IMR-90 (cell line): Measurements from ENCODE around the gene ZNF827. TPM values are rescaled to one million over a fixed set of nuclear protein-coding genes. Genes with fewer than 3 reads are reported as not detected.

Experiments used
- ATAC-seq: fragments of 200-7000 bp; cut with Tn5 transposase; 2 replicates; pipeline ENCODE4 v1.9.1; 2020; ENCODE audit warnings: low read depth, mild to moderate bottlenecking, moderate library complexity
- BruUV-seq: library from RNA; stranded (reverse); fragments of 400-500 nt; replicated peaks from 2 replicates; lab custom pipeline; 2021; lab: Mats Ljungman, UMichigan
- CTCF ChIA-PET: fragments of 300-600 bp; formaldehyde crosslinking; extraction: SDS; loops from one replicate; lab custom pipeline; 2021; ENCODE audit warnings: antibody characterized with exemption; lab: Yijun Ruan, JAX
- POLR2A ChIA-PET: fragments of 300-600 bp; sonication (Branson Sonifier 250); formaldehyde crosslinking; loops from one replicate; lab custom pipeline; 2022; ENCODE audit warnings: antibody characterized with exemption; ENCODE audit not compliant: unreplicated experiment; lab: Charles Lee
- DNase-seq: peaks from one replicate; pipeline ENCODE4 v3.0.0; 2013
- H2AFZ ChIP-seq: replicated peaks from 2 replicates; pipeline ENCODE3; 2013; ENCODE audit warnings: low read length, mild to moderate bottlenecking; ENCODE audit not compliant: poor library complexity
- H2AK5ac ChIP-seq: 2 replicates; pipeline ENCODE4 v1.6.1; 2013; ENCODE audit warnings: low read depth, low read length, inconsistent platforms
- H2AK9ac ChIP-seq: replicated peaks from 2 replicates; pipeline ENCODE3; 2013; ENCODE audit warnings: mild to moderate bottlenecking, low read depth, low read length, moderate library complexity; ENCODE audit not compliant: poor library complexity
- H2BK120ac ChIP-seq: 2 replicates; pipeline ENCODE4 v1.6.1; 2013; ENCODE audit warnings: low read depth, low read length, inconsistent platforms
- H2BK15ac ChIP-seq: 3 replicates; pipeline ENCODE4 v1.6.1; 2013; ENCODE audit warnings: low read depth, low read length, inconsistent platforms
- H2BK20ac ChIP-seq: 2 replicates; pipeline ENCODE4 v1.6.1; 2013; ENCODE audit warnings: low read depth, mild to moderate bottlenecking, inconsistent platforms, low read length, moderate library complexity
- H2BK5ac ChIP-seq: 2 replicates; pipeline ENCODE4 v1.6.1; 2013; ENCODE audit warnings: mild to moderate bottlenecking, low read depth, low read length, inconsistent platforms; ENCODE audit not compliant: poor library complexity, severe bottlenecking
- H3K14ac ChIP-seq: replicated peaks from 2 replicates; pipeline ENCODE4 v1.6.1; 2013; ENCODE audit warnings: low read depth, low read length, inconsistent platforms
- H3K18ac ChIP-seq: 2 replicates; pipeline ENCODE4 v1.6.1; 2013; ENCODE audit warnings: low read depth, low read length, control low read depth
- H3K23ac ChIP-seq: 2 replicates; pipeline ENCODE4 v1.6.1; 2013; ENCODE audit warnings: low read depth, low read length, inconsistent platforms
- H3K27ac ChIP-seq: 2 replicates; pipeline ENCODE4 v1.5.1; 2013; ENCODE audit warnings: mild to moderate bottlenecking, control low read depth, low read length; ENCODE audit not compliant: insufficient read depth
- H3K27me3 ChIP-seq: 2 replicates; pipeline ENCODE4 v1.6.1; 2013; ENCODE audit warnings: low read length; ENCODE audit not compliant: control insufficient read depth, insufficient read depth
- H3K36me3 ChIP-seq: 2 replicates; pipeline ENCODE4 v1.6.1; 2013; ENCODE audit warnings: low read length, mixed read lengths; ENCODE audit not compliant: control insufficient read depth, insufficient read depth
- H3K4ac ChIP-seq: 2 replicates; pipeline ENCODE4 v1.6.1; 2013; ENCODE audit warnings: low read depth, low read length, inconsistent platforms
- H3K4me1 ChIP-seq: 2 replicates; pipeline ENCODE4 v1.6.1; 2013; ENCODE audit warnings: low read length, mixed read lengths; ENCODE audit not compliant: control insufficient read depth, insufficient read depth
- H3K4me2 ChIP-seq: 2 replicates; pipeline ENCODE4 v1.6.1; 2013; ENCODE audit warnings: low read depth, mild to moderate bottlenecking, control low read depth, low read length, moderate library complexity
- H3K4me3 ChIP-seq: 2 replicates; pipeline ENCODE4 v1.5.1; 2013; ENCODE audit warnings: low read depth, mild to moderate bottlenecking, control low read depth, low read length, moderate library complexity; ENCODE audit not compliant: insufficient read depth
- H3K56ac ChIP-seq: 2 replicates; pipeline ENCODE4 v1.6.1; 2013; ENCODE audit warnings: low read length, inconsistent platforms; ENCODE audit not compliant: insufficient read depth; ENCODE audit errors: extremely low read depth
- H3K79me1 ChIP-seq, 2 experiments: 2 replicates each; pipeline ENCODE4 v1.6.1; 2013; ENCODE audit warnings: low read length in 2 of 2, inconsistent platforms in 1 of 2, low read depth in 1 of 2
- H3K9ac ChIP-seq: 2 replicates; pipeline ENCODE4 v1.6.1; 2013; ENCODE audit warnings: low read depth, low read length, control low read depth
- H3K9me1 ChIP-seq: 2 replicates; pipeline ENCODE4 v1.6.1; 2013; ENCODE audit warnings: low read length, inconsistent platforms; ENCODE audit not compliant: insufficient read depth
- H3K9me3 ChIP-seq: 2 replicates; pipeline ENCODE4 v1.6.1; 2013; ENCODE audit warnings: low read length; ENCODE audit not compliant: control insufficient read depth, insufficient read depth
- H4K20me1 ChIP-seq: 2 replicates; pipeline ENCODE4 v1.6.1; 2013; ENCODE audit warnings: low read length, inconsistent platforms; ENCODE audit not compliant: insufficient read depth
- H4K5ac ChIP-seq: 2 replicates; pipeline ENCODE4 v1.6.1; 2013; ENCODE audit warnings: mild to moderate bottlenecking, low read depth, low read length, control low read depth
- H4K8ac ChIP-seq, 2 experiments: 2 replicates each; pipeline ENCODE4 v1.6.1; 2013; ENCODE audit warnings: low read depth in 2 of 2, low read length in 2 of 2, control low read depth in 1 of 2, inconsistent platforms in 1 of 2
- H4K91ac ChIP-seq: 2 replicates; pipeline ENCODE4 v1.6.1; 2013; ENCODE audit warnings: low read depth, low read length, inconsistent platforms; ENCODE audit not compliant: insufficient read depth
- CEBPB ChIP-seq: IDR thresholded peaks from 2 replicates; pipeline ENCODE4 v1.6.1; 2012; ENCODE audit warnings: low read depth, low read length, improper control_type of control experiment
- WGBS, 2 experiments: methylation state at CpG; one replicate each; pipeline versions ENCODE4 v1.1.5 to v1.1.7; 2013; ENCODE audit warnings: missing lambda C conversion rate in 2 of 2; ENCODE audit not compliant: insufficient read length in 1 of 2; ENCODE audit errors: extremely low coverage in 2 of 2; 5-methylcytosine and 5-hydroxymethylcytosine counted together
- dilution Hi-C: fragments of 300-500 bp; cut with HindIII; formaldehyde crosslinking; loops from one replicate; pipeline ENCODE4 v1.14.3; 2018; ENCODE audit warnings: low sequenced_read_pairs; ENCODE audit not compliant: unreplicated experiment
- in situ Hi-C: fragments of 300-500 bp; cut with MboI; formaldehyde crosslinking; loops from 3 replicates; pipeline ENCODE4 v1.14.3; 2019; ENCODE audit warnings: low sequenced_read_pairs, inconsistent platforms, mixed read lengths
- intact Hi-C: fragments of 100-400 bp; cut with micrococcal nuclease; formaldehyde crosslinking; loops from 2 replicates; pipeline ENCODE4 v1.10.0; 2022
- polyA plus RNA-seq, 3 experiments: library from polyadenylated mRNA; depleted of rRNA; stranded (reverse); fragments of >200 nt; gene quantifications; 2 replicates each; pipeline ENCODE4 v1.2.3, GENCODE V29; 2012; ENCODE audit warnings: low replicate concordance in 1 of 3
- total RNA-seq: library from RNA; depleted of rRNA; stranded (reverse); fragments of >200 nt; gene quantifications from 2 replicates; pipeline ENCODE4 v1.2.3, GENCODE V29; 2012
- TF ChIP-seq, protein P1 (sequence below): fragments of 150-350 bp; IDR thresholded peaks from 2 replicates; pipeline ENCODE4 v1.6.1; 2016; ENCODE audit warnings: low read depth, mild to moderate bottlenecking, low read length, moderate library complexity, borderline replicate concordance

The ZNF827 gene
- total and polyA plus RNA-seq, 2 of the 4 experiments (the other 2 are of a cell fraction), result 6.6 to 31.7 TPM

DNA sequence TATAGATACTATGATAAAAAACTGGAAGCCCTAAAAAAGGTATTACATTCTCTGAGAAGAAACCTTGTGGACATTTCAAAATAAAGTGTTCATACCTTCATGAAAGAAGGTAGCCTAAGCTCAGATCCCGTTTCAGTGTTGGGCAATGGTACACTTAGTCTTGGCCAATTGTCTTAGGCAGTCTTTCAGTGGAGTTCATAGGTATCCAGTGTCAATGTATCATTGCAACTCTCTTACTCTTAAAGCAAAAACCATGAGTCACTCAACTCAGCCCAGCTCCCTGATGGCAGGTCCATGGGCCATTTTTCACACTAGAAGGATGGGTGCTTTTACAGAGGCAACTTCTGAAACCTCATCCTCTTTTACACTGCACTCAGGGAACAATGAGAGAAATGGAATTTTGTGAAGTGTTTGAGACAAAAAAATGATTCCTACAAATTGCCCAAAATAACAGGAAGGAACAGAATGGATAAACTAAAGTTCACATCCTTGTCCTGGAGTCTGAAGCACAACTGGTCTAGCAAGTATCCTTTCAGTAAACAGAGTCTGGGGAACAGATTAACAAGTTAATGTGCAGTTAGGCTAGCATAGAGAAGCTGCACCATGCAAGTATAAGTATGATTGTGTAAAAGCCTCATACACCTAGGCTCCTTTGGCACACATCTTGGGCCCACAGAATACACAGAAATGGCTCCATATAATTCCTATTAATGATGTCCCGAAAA is 7.0 kb upstream of the ZNF827 start:
- Histone ChIP-seq H3K56ac (no peak overlapping the region), H3K36me3 (no peaks in the 10 kb centered on the region), H2BK20ac (no peak overlapping the region), H2BK5ac (no peak overlapping the region), H3K9me3 (no peaks in the 10 kb centered on the region), H3K4me1 (no peaks in the 10 kb centered on the region), H3K18ac (no peak overlapping the region), H4K20me1 (no peaks in the 10 kb centered on the region), H4K91ac (no peak overlapping the region), H4K8ac (no peak overlapping the region), H3K9me1 (no peaks in the 10 kb centered on the region), H3K27ac (no peak overlapping the region), H2BK120ac (no peak overlapping the region), H2AK5ac (no peak overlapping the region), H3K4me3 (no peak overlapping the region), H3K27me3 (peaks cover 4% of the 10 kb centered on the region; the same call in 1 of the 2 replicates), H2AFZ (no peak overlapping the region), H3K4me2 (no peak overlapping the region), H4K5ac (no peak overlapping the region), H3K23ac (no peak overlapping the region), H3K9ac (no peak overlapping the region), H2AK9ac (no peak overlapping the region), H3K4ac (no peak overlapping the region), H3K79me1 (no peaks in the 10 kb centered on the region), H2BK15ac (no peak overlapping the region), H3K14ac (no peak overlapping the region)
- dilution Hi-C loops (no loop called here), intact Hi-C loops (no loop called here), in situ Hi-C loops (no loop called here)
- DNase-seq, result peak; percentile 37
- no TSS peak for BruUV-seq
- CTCF ChIA-PET, result interaction anchor here (0.6 kb wide), 2 partner anchors 9 to 243 kb away, joined by 3 read pairs; no protein-coding TSS in a partner anchor
- TF ChIP-seq CEBPB, result peak; percentile 60; the same call in 1 of the 2 replicates
- TF ChIP-seq, protein P1, sequence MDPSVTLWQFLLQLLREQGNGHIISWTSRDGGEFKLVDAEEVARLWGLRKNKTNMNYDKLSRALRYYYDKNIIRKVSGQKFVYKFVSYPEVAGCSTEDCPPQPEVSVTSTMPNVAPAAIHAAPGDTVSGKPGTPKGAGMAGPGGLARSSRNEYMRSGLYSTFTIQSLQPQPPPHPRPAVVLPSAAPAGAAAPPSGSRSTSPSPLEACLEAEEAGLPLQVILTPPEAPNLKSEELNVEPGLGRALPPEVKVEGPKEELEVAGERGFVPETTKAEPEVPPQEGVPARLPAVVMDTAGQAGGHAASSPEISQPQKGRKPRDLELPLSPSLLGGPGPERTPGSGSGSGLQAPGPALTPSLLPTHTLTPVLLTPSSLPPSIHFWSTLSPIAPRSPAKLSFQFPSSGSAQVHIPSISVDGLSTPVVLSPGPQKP, result no peak
- no CpG with 5 or more reads among the region's 2 CpGs for WGBS, 2 experiments
- POLR2A ChIA-PET, result no interaction called here
- ATAC-seq, result no peak; the same call in 1 of the 2 replicates
